Progenitor cell of endocrine pancreas (in vitro differentiated cells): ENCODE measurements around the gene RABAC1. TPM values are rescaled to one million over a fixed set of nuclear protein-coding genes. Genes with fewer than 3 reads are reported as not detected.

Experiments used
- total RNA-seq: library from RNA; stranded (reverse); gene quantifications from 2 replicates; pipeline ENCODE4 v1.2.1, GENCODE V29; 2021

RABAC1 gene
- total RNA-seq, 1 donor from 2014 or later, result 86.6 TPM

Other genes with a start within 250 kb of the RABAC1 start
- gene CEACAM6, start 203.8 kb downstream of the RABAC1 start, total RNA-seq, result 0.19 and 0.31 TPM in 2 replicates
- not detected in 2 replicates for gene CEACAM3, start 162.7 kb downstream of the RABAC1 start, total RNA-seq
- not detected in 2 replicates for gene LYPD4, start 114.6 kb downstream of the RABAC1 start, total RNA-seq
- not detected in 2 replicates for gene DMRTC2, start 114.3 kb downstream of the RABAC1 start, total RNA-seq
- gene RPS19, start 99.1 kb downstream of the RABAC1 start, total RNA-seq, result 2,232 and 2,439 TPM in 2 replicates
- gene CD79A, start 82.0 kb downstream of the RABAC1 start, total RNA-seq, result 0.36 and 0.78 TPM in 2 replicates
- 109 and 112 TPM in 2 replicates for gene ARHGEF1, start 76.1 kb downstream of the RABAC1 start, total RNA-seq
- 0.84 and 1.2 TPM in 2 replicates for gene ERFL, start 30.9 kb downstream of the RABAC1 start, total RNA-seq
- gene ATP1A3, start 34.9 kb upstream of the RABAC1 start, total RNA-seq, result 0.29 TPM in 2 replicates
- 10.7 and 11.6 TPM in 2 replicates for gene GRIK5, start 110.9 kb upstream of the RABAC1 start, total RNA-seq
- 19.3 and 22.5 TPM in 2 replicates for gene ZNF574, start 116.8 kb upstream of the RABAC1 start, total RNA-seq
- gene POU2F2, start 173.1 kb upstream of the RABAC1 start, total RNA-seq, result 0.89 and 1.6 TPM in 2 replicates